Esophagus squamous epithelium (tissue), 4 donors: ENCODE measurements around the gene RASA2.
A peak's percentile ranks its signal among the peaks of the same experiment; 100 is the strongest.

Source experiments
- POLR2A ChIP-seq, 4 donors: fragments of 450-650 bp; IDR thresholded peaks; one replicate each; pipeline ENCODE4 v1.6.1; 2017; ENCODE audit warnings: antibody characterized with exemption in 4 of 4, mild to moderate bottlenecking in 4 of 4, moderate library complexity in 3 of 4
- TF ChIP-seq, protein P1 (sequence below), 6 experiments: fragments of 450-650 bp in 4 of 6; fragments of 200-600 bp in 2 of 6; sonication (generic) in 2 of 6; IDR thresholded peaks; one replicate each; pipeline ENCODE4 v1.5.1; 2016 to 2019; ENCODE audit warnings: antibody characterized with exemption in 6 of 6, mild to moderate bottlenecking in 4 of 6, moderate library complexity in 4 of 6

GRCh38 chr3:141575879-141576743 lies 89.3 kb downstream of the RASA2 start:
- TF ChIP-seq, protein P1, sequence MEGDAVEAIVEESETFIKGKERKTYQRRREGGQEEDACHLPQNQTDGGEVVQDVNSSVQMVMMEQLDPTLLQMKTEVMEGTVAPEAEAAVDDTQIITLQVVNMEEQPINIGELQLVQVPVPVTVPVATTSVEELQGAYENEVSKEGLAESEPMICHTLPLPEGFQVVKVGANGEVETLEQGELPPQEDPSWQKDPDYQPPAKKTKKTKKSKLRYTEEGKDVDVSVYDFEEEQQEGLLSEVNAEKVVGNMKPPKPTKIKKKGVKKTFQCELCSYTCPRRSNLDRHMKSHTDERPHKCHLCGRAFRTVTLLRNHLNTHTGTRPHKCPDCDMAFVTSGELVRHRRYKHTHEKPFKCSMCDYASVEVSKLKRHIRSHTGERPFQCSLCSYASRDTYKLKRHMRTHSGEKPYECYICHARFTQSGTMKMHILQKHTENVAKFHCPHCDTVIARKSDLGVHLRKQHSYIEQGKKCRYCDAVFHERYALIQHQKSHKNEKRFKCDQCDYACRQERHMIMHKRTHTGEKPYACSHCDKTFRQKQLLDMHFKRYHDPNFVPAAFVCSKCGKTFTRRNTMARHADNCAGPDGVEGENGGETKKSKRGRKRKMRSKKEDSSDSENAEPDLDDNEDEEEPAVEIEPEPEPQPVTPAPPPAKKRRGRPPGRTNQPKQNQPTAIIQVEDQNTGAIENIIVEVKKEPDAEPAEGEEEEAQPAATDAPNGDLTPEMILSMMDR (IDR thresholded peaks at IDR 0.05): peak in 5 of 6 experiments; percentile 20 to 58 (median 41)
- TF ChIP-seq POLR2A (IDR thresholded peaks at IDR 0.05): no peak
